ENCODE data around the gene EMILIN2. TPM values are rescaled to one million over a fixed set of nuclear protein-coding genes. Genes with fewer than 3 reads are reported as not detected.

EMILIN2 gene
- total and polyA plus RNA-seq, 2 donors (not counting 3 experiments of a cell fraction or from before 2014, with no cell fraction given): 9.4 to 13.4 TPM

DNA sequence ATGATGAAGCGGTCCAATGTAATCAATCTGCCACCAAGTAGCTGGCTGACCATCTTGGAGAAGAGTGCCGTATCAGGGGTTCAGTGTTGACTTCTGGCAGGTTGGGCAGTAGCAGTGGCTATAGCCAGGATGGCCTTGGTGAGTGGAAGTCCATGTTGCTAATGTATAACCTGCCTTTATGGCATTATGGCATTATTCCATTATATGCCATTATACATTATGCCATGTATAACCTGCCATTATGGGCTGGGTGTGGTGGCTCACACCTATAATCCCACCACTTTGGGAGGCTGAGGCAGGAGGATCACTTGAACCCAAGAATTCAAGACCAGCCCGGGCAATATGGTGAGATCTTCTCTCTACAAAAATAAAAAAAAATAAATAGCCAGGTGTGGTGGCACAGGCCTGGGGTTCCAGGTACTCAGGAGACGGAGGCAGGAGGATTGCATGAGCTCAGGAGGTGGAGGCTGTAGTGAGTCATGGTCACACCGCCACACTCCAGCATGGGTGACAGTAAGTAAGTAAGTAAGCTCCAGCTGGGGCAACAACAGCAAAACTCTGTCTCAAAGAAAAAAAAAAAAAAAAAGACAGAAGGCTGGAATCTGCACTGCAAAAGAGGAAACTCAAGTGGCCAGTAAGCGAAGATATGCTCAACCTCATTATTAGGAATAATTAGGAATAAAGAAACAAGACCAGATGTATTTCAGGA, 24.4 kb upstream of the EMILIN2 start:
- TF ChIP-seq, protein P1, sequence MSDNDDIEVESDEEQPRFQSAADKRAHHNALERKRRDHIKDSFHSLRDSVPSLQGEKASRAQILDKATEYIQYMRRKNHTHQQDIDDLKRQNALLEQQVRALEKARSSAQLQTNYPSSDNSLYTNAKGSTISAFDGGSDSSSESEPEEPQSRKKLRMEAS (IDR thresholded peaks at IDR 0.05; ENCODE audit: insufficient read depth, insufficient read length): no peak
- TF ChIP-seq JUN (IDR thresholded peaks at IDR 0.05; ENCODE audit: borderline replicate concordance, insufficient read depth, insufficient read length, low read depth): no peak
- TF ChIP-seq GATA2 (IDR thresholded peaks at IDR 0.05; ENCODE audit: insufficient read depth, insufficient read length, low read depth, low read length): no peak
- no peak for TF ChIP-seq MYC (IDR thresholded peaks at IDR 0.05; ENCODE audit: low read depth, low read length)
- no peak for TF ChIP-seq POLR2AphosphoS5 (IDR thresholded peaks at IDR 0.05; ENCODE audit: insufficient read depth, low read depth, low read length)
- no peak for TF ChIP-seq FOS (IDR thresholded peaks at IDR 0.05; ENCODE audit: borderline replicate concordance, insufficient read depth, low read length)
- no peak for TF ChIP-seq EZH2 (IDR thresholded peaks at IDR 0.05; ENCODE audit: borderline replicate concordance, low read depth, low read length, severe bottlenecking)
- no peak for TF ChIP-seq POLR2A (IDR thresholded peaks at IDR 0.05; ENCODE audit: low read depth, low read length)
- TF ChIP-seq, protein P2, sequence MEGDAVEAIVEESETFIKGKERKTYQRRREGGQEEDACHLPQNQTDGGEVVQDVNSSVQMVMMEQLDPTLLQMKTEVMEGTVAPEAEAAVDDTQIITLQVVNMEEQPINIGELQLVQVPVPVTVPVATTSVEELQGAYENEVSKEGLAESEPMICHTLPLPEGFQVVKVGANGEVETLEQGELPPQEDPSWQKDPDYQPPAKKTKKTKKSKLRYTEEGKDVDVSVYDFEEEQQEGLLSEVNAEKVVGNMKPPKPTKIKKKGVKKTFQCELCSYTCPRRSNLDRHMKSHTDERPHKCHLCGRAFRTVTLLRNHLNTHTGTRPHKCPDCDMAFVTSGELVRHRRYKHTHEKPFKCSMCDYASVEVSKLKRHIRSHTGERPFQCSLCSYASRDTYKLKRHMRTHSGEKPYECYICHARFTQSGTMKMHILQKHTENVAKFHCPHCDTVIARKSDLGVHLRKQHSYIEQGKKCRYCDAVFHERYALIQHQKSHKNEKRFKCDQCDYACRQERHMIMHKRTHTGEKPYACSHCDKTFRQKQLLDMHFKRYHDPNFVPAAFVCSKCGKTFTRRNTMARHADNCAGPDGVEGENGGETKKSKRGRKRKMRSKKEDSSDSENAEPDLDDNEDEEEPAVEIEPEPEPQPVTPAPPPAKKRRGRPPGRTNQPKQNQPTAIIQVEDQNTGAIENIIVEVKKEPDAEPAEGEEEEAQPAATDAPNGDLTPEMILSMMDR (IDR thresholded peaks at IDR 0.05; ENCODE audit: extremely low read depth in 1 of 2, insufficient read depth in 1 of 2, low read depth in 1 of 2, low read length in 2 of 2): no peak
- intact Hi-C loops (cut with micrococcal nuclease): no loop called here
- ChIA-PET POLR2A (no interaction called here), CTCF (no interaction called here)
- Histone ChIP-seq H3K36me3 (ENCODE audit: control insufficient read depth in 2 of 2, extremely low read depth in 1 of 2, insufficient read depth in 2 of 2, low read length in 2 of 2) (no peaks in the 10 kb centered on the region), H4K20me1 (replicated peaks; ENCODE audit: control insufficient read depth, extremely low read depth, insufficient read depth, low read length) (no peaks in the 10 kb centered on the region), H3K27ac (ENCODE audit: insufficient read depth, low read depth, low read length) (no peak overlapping the region), H3K4me1 (ENCODE audit: control insufficient read depth, extremely low read depth, insufficient read depth, low read length) (no peaks in the 10 kb centered on the region), H2AFZ (ENCODE audit: low read depth, low read length) (no peak overlapping the region), H3K4me2 (ENCODE audit: insufficient read depth, low read length) (no peak overlapping the region), H3K9me3 (replicated peaks; ENCODE audit: control insufficient read depth, insufficient read depth, low read length) (no peaks in the 10 kb centered on the region), H3K4me3 (replicated peaks in 1 of 3; ENCODE audit: insufficient read depth in 1 of 3, low read depth in 1 of 3, low read length in 3 of 3) (no peak overlapping the region), H3K9ac (replicated peaks; ENCODE audit: extremely low read depth, insufficient read depth, low read length) (no peak overlapping the region), H3K79me2 (ENCODE audit: control insufficient read depth, insufficient read depth, low read length) (no peaks in the 10 kb centered on the region), H3K9me1 (replicated peaks; ENCODE audit: control insufficient read depth, extremely low read depth, insufficient read depth, low read length) (no peaks in the 10 kb centered on the region), H3K27me3 (ENCODE audit: control insufficient read depth in 2 of 2, insufficient read depth in 2 of 2, low read length in 2 of 2) (peaks cover 0 to 3% of the 10 kb centered on the region in 2 experiments)
- no peak for DNase-seq (ENCODE audit: low read depth, low spot score)
- no TSS peak for BruUV-seq (replicated peaks)
- FAIRE-seq: no peak
- dilution Hi-C loops (cut with MboI; ENCODE audit: extremely low pct_ligation_motif_present, low sequenced_read_pairs): no loop called here
